ENCODE measurements around the gene TRERF1.

DNA sequence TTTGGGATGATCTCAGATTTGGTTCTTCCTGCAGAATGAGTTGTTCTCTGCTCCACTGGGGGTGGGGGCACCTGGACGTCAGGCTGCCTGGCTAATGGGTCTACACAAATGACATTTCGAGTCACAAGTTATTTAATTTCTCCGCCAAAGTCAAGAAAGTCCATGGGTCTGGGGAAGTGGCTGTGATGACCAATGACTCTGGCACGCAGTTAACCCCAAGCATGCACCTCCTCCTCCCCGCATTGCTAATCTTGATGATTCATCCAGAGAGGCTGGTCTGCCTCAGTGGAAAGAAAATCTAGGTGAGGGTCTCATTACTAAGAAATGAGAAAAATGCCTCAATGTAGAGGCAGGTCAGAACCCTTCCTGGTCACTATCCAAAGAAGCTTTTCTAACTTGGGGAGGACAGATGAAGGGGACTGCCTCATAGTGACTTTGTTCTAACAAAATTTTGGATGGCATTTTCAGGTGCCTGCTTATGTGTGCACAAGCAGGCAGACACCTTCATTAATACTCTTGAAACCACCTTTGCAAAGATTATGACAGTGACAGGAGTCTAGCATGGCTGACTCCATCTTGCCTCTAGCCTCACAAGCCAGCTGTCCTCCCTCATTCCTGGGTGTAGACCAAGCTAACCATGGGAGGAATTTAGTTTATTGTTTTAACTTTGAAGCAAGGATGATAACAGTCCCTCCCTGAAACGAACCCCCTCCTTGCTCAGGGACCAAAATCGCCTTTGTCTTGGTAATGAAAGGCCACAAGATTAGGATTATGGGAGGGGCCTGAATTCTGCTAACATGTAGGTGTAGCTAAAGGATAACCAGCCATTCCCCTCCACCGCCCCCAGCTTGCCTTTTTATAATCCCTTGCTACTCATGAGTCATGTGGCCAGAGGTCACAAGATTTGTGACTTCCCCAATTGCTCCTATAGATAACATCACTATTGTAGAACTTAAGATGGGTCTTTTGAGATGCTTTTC lies 135.4 kb downstream of the TRERF1 start:
- TF ChIP-seq, protein P1, sequence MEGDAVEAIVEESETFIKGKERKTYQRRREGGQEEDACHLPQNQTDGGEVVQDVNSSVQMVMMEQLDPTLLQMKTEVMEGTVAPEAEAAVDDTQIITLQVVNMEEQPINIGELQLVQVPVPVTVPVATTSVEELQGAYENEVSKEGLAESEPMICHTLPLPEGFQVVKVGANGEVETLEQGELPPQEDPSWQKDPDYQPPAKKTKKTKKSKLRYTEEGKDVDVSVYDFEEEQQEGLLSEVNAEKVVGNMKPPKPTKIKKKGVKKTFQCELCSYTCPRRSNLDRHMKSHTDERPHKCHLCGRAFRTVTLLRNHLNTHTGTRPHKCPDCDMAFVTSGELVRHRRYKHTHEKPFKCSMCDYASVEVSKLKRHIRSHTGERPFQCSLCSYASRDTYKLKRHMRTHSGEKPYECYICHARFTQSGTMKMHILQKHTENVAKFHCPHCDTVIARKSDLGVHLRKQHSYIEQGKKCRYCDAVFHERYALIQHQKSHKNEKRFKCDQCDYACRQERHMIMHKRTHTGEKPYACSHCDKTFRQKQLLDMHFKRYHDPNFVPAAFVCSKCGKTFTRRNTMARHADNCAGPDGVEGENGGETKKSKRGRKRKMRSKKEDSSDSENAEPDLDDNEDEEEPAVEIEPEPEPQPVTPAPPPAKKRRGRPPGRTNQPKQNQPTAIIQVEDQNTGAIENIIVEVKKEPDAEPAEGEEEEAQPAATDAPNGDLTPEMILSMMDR (optimal IDR thresholded peaks at IDR 0.05 in 1 of 3, IDR thresholded peaks at IDR 0.05 in 1 of 3, conservative IDR thresholded peaks at IDR 0.05 in 1 of 3; ENCODE audit: extremely low read depth in 1 of 3, insufficient read depth in 2 of 3, low read length in 3 of 3): no peak
- no peak for TF ChIP-seq EZH2 (IDR thresholded peaks at IDR 0.05; ENCODE audit: low read length)

Data from keratinocyte (primary cell).